Left forelimb (tissue), 1 donor: ENCODE data around the gene KRT85.

ENCODE experiments used
- DNase-seq: peaks from one replicate; pipeline ENCODE4 v3.0.0-alpha.2; 2018; ENCODE audit warnings: low spot score

Gene KRT85

DNA sequence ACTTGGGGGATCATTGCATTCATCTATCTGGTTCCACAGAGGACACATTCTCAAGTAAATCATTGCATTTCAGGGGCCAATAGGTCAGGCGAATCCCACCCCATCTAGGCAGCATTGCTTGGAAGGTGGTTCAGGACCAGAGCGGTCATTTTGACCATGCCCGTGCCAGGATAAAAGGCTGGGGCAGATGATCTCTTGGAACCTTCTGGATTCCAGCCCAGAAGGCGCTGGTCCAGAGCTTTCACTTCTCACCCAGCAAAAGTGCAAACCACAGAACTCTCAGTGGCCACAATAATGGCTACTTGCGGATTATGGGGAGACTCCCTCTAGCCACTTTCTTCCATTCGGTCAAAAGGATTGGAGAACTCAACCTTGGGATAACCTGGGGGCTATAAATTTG is 595 bp upstream of the KRT85 start:
- no peak for DNase-seq

GRCh38 chr12:52364901-52365489 is 2.3 kb downstream of the KRT85 start:
- DNase-seq, result no peak

DNA sequence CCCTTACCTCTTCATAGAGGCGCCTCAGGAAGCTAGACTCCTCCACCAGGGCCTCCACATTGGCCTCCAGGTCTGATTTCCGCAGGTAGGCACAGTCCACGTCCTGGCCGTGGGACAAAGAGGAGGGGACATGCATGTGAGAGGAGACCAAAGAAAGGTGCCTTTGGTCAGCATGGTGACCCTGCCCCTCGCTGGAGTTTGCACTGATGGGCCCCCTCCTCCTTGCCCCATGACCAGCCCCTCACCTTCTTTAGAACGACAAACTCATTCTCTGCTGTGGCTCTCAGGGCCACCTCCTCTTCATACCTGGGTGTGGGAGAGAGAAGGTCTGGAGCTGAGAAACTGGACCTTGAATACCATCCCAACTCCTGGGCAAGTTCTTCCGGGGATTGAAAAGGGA is 3.2 kb downstream of the KRT85 start:
- DNase-seq, result no peak

DNA sequence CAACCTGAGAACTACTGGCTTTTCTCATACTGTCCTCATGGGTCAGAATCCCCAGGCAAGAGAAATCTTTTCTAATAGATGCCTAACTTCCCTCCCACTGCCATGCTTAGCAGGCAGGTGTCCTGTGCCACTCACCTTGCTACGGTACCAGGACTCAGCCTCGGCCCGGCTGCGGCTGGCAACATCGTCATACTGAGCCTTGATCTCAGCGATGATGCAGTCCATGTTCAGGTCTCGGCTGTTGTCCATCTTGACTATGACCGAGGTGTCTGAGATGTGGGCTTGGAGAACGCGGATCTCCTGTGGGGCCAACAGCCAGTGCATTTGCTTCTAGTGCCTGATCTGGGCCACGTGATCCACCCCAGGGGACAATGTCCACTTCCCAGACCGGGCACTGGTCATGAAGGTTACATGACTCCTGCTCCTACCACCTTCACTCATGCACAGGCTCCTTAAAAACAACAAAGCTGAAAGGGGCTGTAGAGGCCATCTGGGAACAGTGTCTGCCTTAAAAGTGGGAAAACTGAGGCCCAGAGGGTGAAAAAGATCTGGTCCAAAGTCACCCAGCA is 4.1 kb downstream of the KRT85 start:
- DNase-seq, result no peak

GRCh38 chr12:52362118-52362726 is 5.1 kb downstream of the KRT85 start:
- DNase-seq, result no peak

GRCh38 chr12:52361553-52361952 is 5.7 kb downstream of the KRT85 start:
- no peak for DNase-seq

DNA sequence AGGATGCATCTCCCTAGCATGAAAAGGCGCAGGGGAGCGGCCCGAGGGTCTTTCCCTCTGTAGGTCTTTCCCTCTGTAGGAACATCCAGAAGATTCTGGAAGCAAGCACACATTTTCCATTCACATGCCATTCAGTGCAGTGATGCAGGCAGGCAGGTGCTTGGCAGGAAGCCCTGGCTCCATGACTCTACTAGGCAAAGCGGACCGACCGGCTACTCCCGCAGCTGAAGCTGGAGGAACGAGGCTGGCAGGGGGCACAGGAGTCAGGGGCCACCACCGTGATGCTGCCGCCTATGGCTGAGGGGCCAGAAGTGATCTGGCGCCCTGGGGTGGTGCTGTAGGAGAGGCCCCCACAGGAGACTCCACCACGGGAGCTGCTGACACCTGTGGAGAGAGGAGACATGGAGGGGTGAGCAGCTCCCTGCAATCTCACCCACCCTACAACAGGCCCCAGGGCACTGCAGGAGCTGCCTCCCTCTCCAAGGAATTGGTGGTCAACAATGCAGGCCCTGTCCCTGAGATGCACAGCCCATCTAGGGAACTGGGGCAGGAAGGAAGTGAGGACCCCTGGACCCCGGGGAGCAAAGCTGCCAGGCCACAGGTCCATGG is 6.5 kb downstream of the KRT85 start:
- DNase-seq, result no peak

DNA sequence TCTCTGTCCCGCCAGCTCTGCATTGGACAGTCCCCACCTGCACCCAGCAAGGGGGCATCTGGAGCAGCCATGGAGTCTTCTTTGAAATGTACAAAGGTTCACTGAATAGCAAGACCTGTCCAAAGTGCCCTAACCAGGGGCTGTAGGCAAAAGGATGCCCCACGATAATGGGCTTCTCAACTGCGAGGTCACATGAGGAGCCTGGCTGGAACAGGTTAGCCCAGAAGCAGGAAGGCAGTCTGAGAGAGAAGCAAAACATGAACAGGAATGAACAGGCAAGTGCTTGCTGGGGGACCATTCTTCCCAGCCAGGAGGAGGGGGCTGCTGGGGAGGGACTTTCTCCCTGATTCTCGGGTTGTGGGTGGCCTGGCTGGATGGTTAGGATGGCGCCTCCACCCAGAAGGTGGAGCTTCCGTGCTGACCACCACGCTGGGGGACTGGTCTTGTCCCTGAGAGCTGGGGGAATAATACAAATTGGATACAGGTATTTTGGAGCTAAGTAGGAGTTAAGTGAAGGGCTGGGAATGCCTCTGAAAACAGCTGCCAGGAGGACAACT is 7.1 kb downstream of the KRT85 start:
- no peak for DNase-seq

GRCh38 chr12:52359621-52360061 is 7.6 kb downstream of the KRT85 start:
- DNase-seq, result no peak

- peak; percentile 58 for DNase-seq
Observed at GRCh38 chr12:52358575-52359350, 8.5 kb downstream of the KRT85 start.

DNA sequence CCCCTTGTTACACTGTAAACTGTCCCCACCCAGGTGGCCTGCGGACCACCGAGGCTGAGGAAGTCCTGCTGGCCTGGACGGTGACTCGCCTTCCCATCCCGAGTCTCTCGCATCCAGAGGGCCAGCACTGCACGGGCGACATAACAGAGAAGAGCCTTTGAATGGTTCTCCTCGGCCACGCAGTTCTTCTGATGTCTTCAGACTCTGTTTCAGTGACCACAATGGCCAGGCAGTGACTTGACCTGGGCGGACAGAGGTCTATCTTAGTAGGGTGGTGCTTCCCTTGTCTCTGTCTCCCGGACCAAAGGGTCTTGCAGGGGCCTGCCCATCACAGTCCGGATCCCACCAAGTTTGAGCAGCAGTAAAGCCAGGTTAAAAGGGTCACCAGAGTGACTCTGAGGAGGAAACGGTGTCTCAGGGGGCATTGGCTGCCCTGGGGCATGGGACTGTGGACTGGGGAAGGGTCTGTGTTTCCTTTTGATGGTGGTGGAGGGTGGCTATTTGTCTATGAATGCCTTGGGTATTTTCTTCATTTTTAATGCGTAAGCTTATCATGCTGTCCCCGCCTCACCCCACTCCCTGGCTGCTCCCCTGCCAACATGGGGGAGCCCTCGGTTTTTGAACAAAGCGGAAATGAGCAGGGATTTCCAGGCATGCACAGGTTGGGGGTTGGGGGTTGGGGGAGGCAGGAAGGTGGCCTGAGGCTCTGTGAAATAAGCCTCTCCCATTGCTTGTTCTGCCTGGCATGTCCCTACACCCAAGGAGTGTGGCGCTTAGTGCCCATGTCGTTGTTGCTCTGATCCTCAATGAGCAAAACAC is 10.3 kb downstream of the KRT85 start:
- DNase-seq, result peak; percentile 45

DNA sequence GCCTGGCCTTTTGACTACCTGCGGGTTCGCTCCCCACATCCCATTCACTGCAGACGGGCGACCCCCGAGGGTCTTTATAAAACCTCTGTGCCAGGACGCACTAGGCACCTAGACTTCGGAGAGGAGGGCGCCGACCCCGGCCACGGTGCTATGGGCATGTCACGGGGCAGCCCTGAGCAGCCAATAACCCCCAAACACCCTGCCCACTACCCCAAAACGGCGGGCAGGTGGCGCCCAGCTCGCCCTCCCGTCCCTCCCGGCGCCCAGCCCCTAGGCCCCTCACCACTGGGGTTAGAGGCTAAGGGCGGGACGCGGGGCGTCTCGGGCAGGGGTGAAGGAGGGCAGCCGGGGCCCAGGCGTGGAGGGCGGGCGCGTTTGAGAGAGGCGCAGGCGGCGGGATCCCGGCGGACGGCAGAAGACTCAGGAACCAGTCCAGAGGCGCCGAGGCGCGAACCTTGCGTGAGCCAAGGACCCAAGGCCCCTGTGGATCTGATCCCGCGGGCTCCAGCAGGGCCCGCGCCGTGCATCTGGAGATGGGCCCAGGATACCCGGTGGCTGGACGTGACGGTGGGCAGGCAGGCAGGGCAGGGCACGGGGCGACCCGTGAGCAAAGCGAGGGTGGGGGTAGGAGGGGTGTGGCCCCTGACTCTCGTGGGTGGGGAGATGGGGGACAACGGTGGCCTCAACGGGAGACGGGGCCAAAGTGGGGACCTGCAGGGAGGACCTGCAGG is 11.1 kb downstream of the KRT85 start:
- peak; percentile 52 for DNase-seq

- DNase-seq, result peak; percentile 26
Observed at GRCh38 chr12:52355176-52355575, 12.1 kb downstream of the KRT85 start.

DNA sequence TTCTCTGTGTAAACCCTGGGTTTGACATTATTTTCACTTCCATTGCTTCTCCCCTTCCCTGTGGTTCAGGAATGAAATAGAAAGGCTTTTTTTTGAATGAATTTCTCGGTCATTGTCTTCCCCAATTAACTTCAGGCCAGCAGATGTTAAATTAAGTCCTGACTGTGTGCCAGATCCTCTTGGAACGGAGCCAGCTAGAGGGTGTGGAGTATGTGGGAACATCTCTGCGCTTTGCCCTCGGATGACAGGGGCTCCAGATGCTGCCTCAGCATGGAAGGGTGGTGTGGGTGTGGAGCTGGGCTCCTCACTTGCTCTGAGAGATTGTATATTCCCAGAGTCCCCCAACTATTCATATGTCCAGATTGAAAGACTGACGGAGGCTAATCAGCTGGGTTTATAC is 13.1 kb downstream of the KRT85 start:
- peak; percentile 66 for DNase-seq

GRCh38 chr12:52353766-52354165 is 13.5 kb downstream of the KRT85 start:
- DNase-seq, result peak; percentile 18

DNA sequence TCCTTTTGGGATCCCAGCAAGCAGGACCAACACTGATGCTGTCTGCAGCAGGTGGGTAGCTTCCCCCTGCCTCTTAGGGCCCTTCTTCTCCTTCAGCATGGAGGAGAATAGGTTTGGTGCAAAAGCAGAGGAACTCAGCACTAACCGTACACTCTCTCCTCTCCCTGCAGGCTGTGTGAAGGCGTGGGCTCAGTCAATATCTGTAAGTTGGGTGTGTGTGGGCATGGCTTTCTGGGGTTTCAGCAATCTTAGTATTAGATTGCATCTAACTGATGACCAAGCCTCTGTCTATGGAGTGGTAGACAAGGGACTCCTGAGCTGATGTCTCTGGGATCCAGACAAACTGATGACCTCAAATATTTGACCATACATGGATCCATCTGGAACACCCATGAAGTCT is 14.3 kb downstream of the KRT85 start:
- no peak for DNase-seq

DNA sequence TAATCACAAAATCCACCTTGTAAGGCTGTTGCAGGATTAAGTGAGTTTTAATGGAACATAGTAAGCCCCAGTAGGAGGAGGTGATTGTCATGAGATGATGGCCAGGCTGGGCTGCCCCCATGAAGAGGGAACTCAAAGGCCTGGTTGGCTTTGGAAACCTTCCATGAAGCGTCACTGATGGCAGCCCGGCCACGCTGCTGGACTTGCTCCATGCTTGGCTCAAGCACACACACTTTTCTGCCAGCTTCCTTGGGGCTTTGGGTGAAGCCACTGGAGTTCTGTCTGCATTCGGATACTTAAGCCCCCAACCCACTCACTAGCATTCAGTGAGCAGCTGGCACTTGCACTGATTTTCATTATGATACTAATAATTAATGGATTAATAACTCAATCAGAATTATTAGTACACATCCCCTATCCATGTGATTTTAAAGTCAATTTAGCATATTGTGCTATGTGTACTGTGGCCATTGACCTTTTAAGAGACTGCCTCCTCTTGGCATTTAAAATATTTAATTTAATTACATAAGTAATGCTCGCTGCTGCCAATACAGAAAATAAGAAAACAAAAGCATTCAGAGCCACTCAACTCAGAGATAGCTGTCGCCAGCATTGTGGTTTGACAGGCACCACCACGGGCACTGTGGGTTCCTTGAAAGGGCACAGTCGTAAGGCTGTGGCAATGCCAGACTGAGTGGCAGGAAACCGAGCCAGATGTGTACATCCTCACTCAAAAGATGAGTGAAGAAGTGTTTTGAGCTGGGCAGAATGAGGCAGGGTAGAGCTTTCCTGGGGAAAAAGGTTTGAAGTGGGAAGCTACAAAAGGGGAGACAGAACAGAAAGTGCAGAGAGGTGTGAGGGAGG is 15.9 kb downstream of the KRT85 start:
- peak; percentile 64 for DNase-seq

- DNase-seq, result no peak
Observed at GRCh38 chr12:52350786-52351185, 16.5 kb downstream of the KRT85 start.

DNA sequence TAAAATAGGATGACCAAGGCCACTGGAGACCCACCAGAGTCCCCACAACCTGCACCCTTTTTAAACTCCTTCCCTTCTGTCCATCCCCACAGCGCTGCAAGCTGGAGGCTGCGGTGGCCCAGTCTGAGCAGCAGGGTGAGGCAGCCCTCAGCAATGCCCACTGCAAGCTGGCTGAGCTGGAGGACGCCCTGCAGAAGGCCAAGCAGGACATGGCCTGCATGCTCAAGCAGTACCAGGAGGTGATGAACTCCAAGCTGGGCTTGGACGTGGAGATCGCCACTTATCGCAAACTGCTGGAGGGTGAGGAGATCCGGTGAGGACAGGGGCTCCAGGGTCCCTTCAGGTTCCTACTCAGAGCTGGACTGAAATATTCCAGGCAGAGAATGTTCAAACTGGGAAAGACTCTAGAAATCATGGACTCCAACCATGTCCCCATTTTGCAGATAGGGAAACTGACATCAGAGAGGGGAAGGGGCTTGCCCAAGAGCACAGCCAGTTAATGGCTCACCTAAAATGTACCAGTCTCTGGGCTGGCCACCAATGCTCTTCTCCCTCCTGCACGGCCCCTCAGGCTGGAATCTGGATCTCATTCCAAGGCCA is 17.2 kb downstream of the KRT85 start:
- peak; percentile 26 for DNase-seq
